KOPT-K1 (cell line): Measurements from ENCODE around the gene BLM.
"Not testable (repeated sequence)": the region's sequence is repeated elsewhere in the genome, so short reads cannot be mapped to it uniquely, and the experiment has no call there.

ENCODE experiments used
- H3K27ac ChIP-seq: fragments of 200-600 bp; sonication (generic); 2 replicates; pipeline ENCODE4 v1.5.1; 2016; ENCODE audit warnings: antibody characterized with exemption, mild to moderate bottlenecking, low read depth, low read length; ENCODE audit not compliant: poor library complexity, severe bottlenecking
- H3K36me3 ChIP-seq: fragments of 200-600 bp; sonication (generic); 2 replicates; pipeline ENCODE4 v1.5.1; 2017; ENCODE audit warnings: antibody characterized with exemption, mild to moderate bottlenecking, low read length, moderate library complexity; ENCODE audit not compliant: insufficient read depth
- H3K9me3 ChIP-seq: fragments of 200-600 bp; sonication (generic); 2 replicates; pipeline ENCODE4 v1.5.1; 2017; ENCODE audit warnings: antibody characterized with exemption, low read length, mild to moderate bottlenecking; ENCODE audit not compliant: insufficient read depth, poor library complexity, severe bottlenecking

The BLM gene

DNA sequence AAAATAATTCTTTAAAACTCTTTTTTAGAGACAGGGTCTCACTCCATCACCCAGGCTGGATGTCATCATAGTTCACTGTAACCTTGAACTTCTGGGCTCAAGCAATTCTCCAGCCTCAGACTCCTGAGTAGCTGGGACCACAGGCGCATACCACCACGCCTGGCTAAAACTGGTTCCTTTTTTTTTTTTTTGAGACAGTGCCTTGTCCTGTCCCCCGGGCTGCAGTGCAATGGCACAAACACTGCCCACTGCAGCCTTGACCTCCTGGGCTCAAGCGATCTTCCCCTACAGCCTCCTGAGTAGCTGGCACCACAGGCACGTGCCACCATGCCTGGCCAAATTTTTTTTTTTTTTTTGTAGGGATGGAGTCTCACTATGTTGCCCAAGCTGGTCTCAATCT lies 127.5 kb downstream of the BLM start:
- H3K27ac ChIP-seq: no peak overlapping the region

GRCh38 chr15:90845201-90845949 lies 128.2 kb downstream of the BLM start:
- Histone ChIP-seq H3K27ac (no peak overlapping the region), H3K36me3 (no peaks in the 10 kb centered on the region), H3K9me3 (no peaks in the 10 kb centered on the region)

More for the DNA sequence above, 127.5 kb downstream of the BLM start:
- H3K9me3 ChIP-seq: no peaks in the 10 kb centered on the region
- no peaks in the 10 kb centered on the region for H3K36me3 ChIP-seq

DNA sequence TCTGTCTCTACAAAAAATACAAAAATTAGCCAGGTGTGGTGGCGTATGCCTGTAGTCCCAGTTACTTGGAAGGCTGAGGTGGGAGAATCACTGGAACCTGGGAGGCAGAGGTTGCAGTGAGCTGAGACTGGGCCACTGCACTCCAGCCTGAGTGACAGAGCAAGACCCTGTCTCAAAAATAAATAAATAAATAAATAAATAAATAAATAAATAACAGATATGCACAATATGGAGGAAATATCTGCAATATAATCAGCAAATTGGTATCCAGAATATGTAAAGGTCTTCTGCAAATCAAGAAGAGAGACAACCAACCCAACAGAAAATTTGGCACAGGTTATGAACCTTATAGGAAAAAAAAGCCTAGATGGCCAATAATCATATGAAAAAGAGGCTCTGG lies 132.3 kb downstream of the BLM start:
- H3K36me3 ChIP-seq, H3K9me3 ChIP-seq, H3K27ac ChIP-seq: not testable (repeated sequence)

DNA sequence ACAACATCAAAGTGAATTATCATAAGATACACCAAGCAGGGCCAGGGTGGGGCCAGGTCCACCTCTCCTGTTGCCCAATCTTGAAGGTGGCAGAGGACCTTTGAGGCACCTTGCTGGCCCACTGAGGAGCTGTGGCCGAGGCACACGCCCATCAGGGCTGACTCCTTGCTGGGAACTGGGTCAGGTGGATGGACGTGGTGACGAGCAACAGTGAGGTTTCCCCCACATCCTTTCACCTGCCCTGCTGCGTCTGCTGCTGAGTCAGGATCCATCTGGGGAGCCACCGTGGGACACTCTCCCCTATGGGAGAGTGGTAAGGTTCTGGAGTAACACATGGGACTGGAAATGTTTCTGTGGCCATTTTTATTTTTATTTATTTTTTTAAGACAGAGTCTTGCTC lies 134.0 kb downstream of the BLM start:
- H3K9me3 ChIP-seq: no peaks in the 10 kb centered on the region

GRCh38 chr15:90851940-90852339 lies 134.8 kb downstream of the BLM start:
- H3K9me3 ChIP-seq: no peaks in the 10 kb centered on the region
- H3K27ac ChIP-seq: no peak overlapping the region
- no peaks in the 10 kb centered on the region for H3K36me3 ChIP-seq

More for the DNA sequence above, 134.0 kb downstream of the BLM start:
- H3K36me3 ChIP-seq: no peaks in the 10 kb centered on the region
- H3K27ac ChIP-seq: no peak overlapping the region

- no peaks in the 10 kb centered on the region for H3K9me3 ChIP-seq
- H3K27ac ChIP-seq: no peak overlapping the region
- no peaks in the 10 kb centered on the region for H3K36me3 ChIP-seq
Measured at GRCh38 chr15:90855139-90855538, 138.0 kb downstream of the BLM start.

DNA sequence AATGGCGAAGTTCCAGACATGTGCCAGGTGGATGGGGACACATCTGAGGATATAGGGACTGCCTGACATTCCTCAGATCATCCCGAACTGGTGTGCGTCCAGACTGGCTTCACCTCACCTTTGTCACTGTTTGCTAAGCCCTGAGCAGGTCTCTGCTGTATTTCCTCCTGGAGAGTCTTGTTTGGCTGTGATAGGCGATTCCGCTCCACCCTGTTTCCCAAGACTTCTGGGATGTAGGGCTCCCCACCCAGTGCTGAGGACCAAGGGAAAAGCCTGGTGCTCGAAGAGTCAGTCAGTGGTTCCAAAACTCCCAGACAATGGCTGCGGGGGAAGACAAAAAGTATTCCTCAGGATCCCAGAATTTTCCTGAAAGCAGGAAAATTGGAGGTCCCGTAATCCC lies 140.2 kb downstream of the BLM start:
- Histone ChIP-seq H3K36me3 (no peaks in the 10 kb centered on the region), H3K27ac (peak overlapping the region; percentile 58), H3K9me3 (no peaks in the 10 kb centered on the region)

DNA sequence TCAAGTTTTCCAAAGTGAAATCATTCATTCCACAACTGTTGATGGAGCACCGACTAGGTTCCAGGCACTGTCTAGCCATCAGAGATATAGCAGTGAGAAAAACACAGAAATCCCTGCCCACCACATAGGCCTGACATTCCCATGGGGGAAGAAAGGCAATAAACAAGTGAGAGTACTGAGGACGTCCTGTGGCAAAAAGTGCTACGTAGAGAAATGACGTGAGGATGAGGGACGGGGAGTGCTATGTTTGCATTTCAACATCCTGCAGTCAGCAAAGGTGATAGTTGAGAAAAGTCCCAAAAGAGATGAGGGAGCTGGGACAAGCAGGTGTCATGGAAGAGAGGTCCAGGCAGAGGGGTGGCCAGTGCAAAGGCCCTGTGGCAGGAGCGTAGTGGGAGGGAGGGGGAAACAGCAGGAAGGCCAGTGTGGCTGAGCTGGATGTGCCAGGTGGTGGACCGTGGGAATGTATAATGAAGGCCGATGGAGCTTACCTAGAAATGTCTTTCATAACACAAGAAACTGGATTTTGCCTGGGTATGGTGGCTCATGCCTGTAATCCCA lies 140.8 kb downstream of the BLM start:
- H3K36me3 ChIP-seq: no peaks in the 10 kb centered on the region
- no peak overlapping the region for H3K27ac ChIP-seq
- H3K9me3 ChIP-seq: no peaks in the 10 kb centered on the region

GRCh38 chr15:90859234-90860131 lies 142.3 kb downstream of the BLM start:
- no peak overlapping the region for H3K27ac ChIP-seq
- no peaks in the 10 kb centered on the region for H3K9me3 ChIP-seq
- no peaks in the 10 kb centered on the region for H3K36me3 ChIP-seq

DNA sequence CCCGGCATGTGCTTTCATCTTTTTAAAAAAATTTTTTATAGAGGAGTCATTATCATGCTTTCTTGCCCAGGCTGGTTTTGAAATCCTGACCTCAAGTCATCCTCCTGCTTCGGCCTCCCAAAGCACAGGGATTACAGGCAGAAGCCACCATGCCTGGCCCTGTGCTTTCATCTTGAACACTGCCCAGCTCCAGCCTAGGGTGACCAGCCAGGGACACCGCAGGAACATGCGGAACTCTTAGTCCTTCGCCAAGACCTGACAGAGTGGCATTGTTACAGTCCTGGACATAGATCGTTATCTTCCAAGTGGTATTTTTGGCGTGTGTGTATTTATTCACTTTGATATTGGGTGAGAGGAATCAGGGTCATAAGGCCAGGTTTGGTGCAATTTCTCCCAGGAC lies 143.3 kb downstream of the BLM start:
- no peaks in the 10 kb centered on the region for H3K36me3 ChIP-seq
- no peak overlapping the region for H3K27ac ChIP-seq
- no peaks in the 10 kb centered on the region for H3K9me3 ChIP-seq

GRCh38 chr15:90860942-90861675 lies 144.0 kb downstream of the BLM start:
- Histone ChIP-seq H3K36me3 (no peaks in the 10 kb centered on the region), H3K9me3 (no peaks in the 10 kb centered on the region), H3K27ac (no peak overlapping the region)

DNA sequence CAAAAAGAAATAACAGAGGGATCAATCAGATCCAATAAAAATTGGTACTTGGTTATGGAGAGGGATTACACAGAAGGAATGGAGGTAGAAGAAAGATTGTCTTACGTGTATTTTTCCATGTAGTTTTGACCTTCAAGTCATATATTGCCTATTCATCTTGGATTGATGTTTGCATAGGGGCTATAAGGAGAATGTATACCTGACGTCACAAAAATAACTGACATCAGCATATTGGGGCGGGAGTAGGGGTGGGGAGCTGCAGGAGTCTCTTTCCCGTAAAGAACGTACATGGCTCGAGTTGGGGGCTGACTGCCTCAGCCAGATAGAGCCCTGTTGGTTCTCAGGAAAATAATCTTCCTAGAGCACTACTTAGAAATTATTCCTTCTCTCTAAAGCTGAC lies 145.3 kb downstream of the BLM start:
- Histone ChIP-seq H3K27ac (no peak overlapping the region), H3K9me3 (no peaks in the 10 kb centered on the region), H3K36me3 (no peaks in the 10 kb centered on the region)

DNA sequence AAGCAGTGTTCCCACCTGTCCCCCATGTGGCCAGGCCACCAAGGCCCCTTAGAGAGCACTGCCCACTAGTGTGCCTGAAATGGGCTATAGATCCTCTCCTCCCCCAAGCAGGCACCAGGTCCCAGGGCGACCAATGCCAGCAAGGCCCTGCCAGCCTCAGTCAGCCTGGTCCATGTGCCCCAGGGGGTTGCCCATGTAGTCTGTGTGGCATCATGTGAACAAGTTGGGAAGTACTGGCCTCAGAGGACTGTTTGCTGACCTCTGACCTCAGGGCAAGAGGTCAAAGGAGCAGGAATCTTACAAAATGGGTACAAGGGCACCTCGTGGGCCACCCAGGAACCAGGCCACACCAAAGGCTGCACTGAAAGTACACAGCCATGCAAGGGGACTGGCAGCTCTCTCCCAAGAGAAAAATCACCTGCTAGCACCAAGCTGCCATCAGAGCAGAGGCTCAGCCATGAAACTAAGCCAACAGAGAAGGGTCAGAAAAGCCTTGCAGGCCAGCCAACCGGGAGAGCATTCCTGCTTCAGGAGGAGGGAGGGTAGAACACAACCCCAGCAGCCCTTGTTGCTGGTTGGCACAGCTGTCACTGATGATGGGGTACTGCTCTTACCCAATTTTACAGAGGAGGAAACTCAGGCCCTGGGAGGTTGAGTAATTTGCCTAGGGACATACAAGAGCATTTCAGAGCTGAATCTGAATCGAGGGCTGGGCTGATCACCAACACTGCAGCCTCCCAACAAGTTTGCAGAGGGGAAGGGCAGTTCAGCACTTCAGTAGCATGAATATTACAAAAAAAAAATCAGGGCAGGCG lies 146.0 kb downstream of the BLM start:
- Histone ChIP-seq H3K9me3 (no peaks in the 10 kb centered on the region), H3K36me3 (no peaks in the 10 kb centered on the region), H3K27ac (no peak overlapping the region)

- no peak overlapping the region for H3K27ac ChIP-seq
- no peaks in the 10 kb centered on the region for H3K36me3 ChIP-seq
Measured at GRCh38 chr15:90863987-90864386, 146.8 kb downstream of the BLM start.

More at GRCh38 chr15:90863987-90864386, 146.8 kb downstream of the BLM start:
- no peaks in the 10 kb centered on the region for H3K9me3 ChIP-seq
